Natural killer cell (primary cell): ENCODE data around the gene CALHM2. TPM values are rescaled to one million over a fixed set of nuclear protein-coding genes. Genes with fewer than 3 reads are reported as not detected.

Experiments used
- ATAC-seq, 3 donors: fragments of 150-1000 bp in 2 of 3; fragments of 200-7000 bp in 1 of 3; cut with Tn5 transposase; 1 replicate in 1 of 3; 2 replicates in 2 of 3; pipeline ENCODE4 v1.10.0; 2021; ENCODE audit warnings: mild to moderate bottlenecking in 2 of 3, moderate library complexity in 2 of 3
- DNase-seq, 2 donors: peaks; one replicate each; pipeline versions ENCODE4 v3.0.0 to v3.0.0-alpha.2; 2013 to 2021; ENCODE audit warnings: mixed read lengths in 1 of 2
- H3K27ac ChIP-seq: one replicate; pipeline ENCODE4 v1.5.1; 2013; ENCODE audit warnings: mild to moderate bottlenecking, low read length
- H3K27me3 ChIP-seq: one replicate; pipeline ENCODE4 v1.6.1; 2013; ENCODE audit warnings: low read length; ENCODE audit not compliant: control insufficient read depth, insufficient read depth
- H3K36me3 ChIP-seq: one replicate; pipeline ENCODE4 v1.6.1; 2013; ENCODE audit warnings: low read length; ENCODE audit not compliant: control insufficient read depth, insufficient read depth
- H3K4me1 ChIP-seq: one replicate; pipeline ENCODE4 v1.6.1; 2013; ENCODE audit warnings: low read length; ENCODE audit not compliant: control insufficient read depth, insufficient read depth
- H3K4me3 ChIP-seq: one replicate; pipeline ENCODE4 v1.5.1; 2013; ENCODE audit warnings: low read length
- H3K9me3 ChIP-seq: one replicate; pipeline ENCODE4 v1.6.1; 2013; ENCODE audit warnings: low read length; ENCODE audit not compliant: control insufficient read depth, insufficient read depth
- H3K27ac Mint-ChIP-seq, 2 donors: one replicate each; pipeline ENCODE4 v1.8.0; 2022; ENCODE audit warnings: mild to moderate bottlenecking in 2 of 2, mixed read lengths in 2 of 2, moderate library complexity in 1 of 2
- H3K27me3 Mint-ChIP-seq, 2 donors: one replicate each; pipeline ENCODE4 v1.8.0; 2022; ENCODE audit warnings: low read depth in 2 of 2, mixed read lengths in 2 of 2
- H3K36me3 Mint-ChIP-seq: one replicate; pipeline ENCODE4 v1.8.0; 2022; ENCODE audit warnings: mixed read lengths
- H3K4me1 Mint-ChIP-seq, 2 donors: one replicate each; pipeline ENCODE4 v1.8.0; 2022; ENCODE audit warnings: mixed read lengths in 2 of 2
- H3K4me3 Mint-ChIP-seq: one replicate; pipeline ENCODE4 v1.8.0; 2022; ENCODE audit warnings: mild to moderate bottlenecking, moderate library complexity, mixed read lengths
- H3K9me3 Mint-ChIP-seq, 2 donors: one replicate each; pipeline ENCODE4 v1.8.0; 2022; ENCODE audit warnings: mixed read lengths in 2 of 2
- WGBS: methylation state at CpG from one replicate; pipeline ENCODE4 v1.1.7; 2013; ENCODE audit warnings: missing lambda C conversion rate; ENCODE audit not compliant: insufficient coverage; 5-methylcytosine and 5-hydroxymethylcytosine counted together
- intact Hi-C: fragments of 100-400 bp; cut with micrococcal nuclease; formaldehyde crosslinking; loops from one replicate; pipeline ENCODE4 v1.14.2; 2022
- total RNA-seq, 4 donors: library from RNA; stranded (reverse); fragments of 120-200 nt in 1 of 4; gene quantifications; one replicate each; pipeline versions ENCODE4 v1.2.3 to v1.2.4, GENCODE V29; 2013 to 2022
- TF ChIP-seq, protein P1 (sequence below): fragments of 200-600 bp; IDR thresholded peaks from one replicate; pipeline ENCODE4 v1.8.0; 2022; ENCODE audit warnings: antibody characterized with exemption

The CALHM2 gene
- total RNA-seq, 3 donors from 2014 or later (not counting 1 experiment from before 2014, with no cell fraction given) = 26.6 to 55.2 (median 37.2) TPM

GRCh38 chr10:103469201-103469600 is 17.0 kb upstream of the CALHM2 start:
- DNase-seq = no peak
- Mint-ChIP-seq H3K36me3 (no peaks in the 10 kb centered on the region), H3K4me1 (peaks cover 45 to 51% of the 10 kb centered on the region in 2 donors), H3K27me3 (no peaks in the 10 kb centered on the region), H3K9me3 (no peaks in the 10 kb centered on the region), H3K4me3 (no peak overlapping the region), H3K27ac (peak overlapping the region; percentile 90 to 93)
- ATAC-seq = no peak
- no peak overlapping the region for H3K4me3 ChIP-seq
- H3K9me3 ChIP-seq = no peaks in the 10 kb centered on the region
- H3K27me3 ChIP-seq = no peaks in the 10 kb centered on the region
- TF ChIP-seq, protein P1, sequence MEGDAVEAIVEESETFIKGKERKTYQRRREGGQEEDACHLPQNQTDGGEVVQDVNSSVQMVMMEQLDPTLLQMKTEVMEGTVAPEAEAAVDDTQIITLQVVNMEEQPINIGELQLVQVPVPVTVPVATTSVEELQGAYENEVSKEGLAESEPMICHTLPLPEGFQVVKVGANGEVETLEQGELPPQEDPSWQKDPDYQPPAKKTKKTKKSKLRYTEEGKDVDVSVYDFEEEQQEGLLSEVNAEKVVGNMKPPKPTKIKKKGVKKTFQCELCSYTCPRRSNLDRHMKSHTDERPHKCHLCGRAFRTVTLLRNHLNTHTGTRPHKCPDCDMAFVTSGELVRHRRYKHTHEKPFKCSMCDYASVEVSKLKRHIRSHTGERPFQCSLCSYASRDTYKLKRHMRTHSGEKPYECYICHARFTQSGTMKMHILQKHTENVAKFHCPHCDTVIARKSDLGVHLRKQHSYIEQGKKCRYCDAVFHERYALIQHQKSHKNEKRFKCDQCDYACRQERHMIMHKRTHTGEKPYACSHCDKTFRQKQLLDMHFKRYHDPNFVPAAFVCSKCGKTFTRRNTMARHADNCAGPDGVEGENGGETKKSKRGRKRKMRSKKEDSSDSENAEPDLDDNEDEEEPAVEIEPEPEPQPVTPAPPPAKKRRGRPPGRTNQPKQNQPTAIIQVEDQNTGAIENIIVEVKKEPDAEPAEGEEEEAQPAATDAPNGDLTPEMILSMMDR = no peak
- intact Hi-C loops = no loop called here
- no peak overlapping the region for H3K27ac ChIP-seq
- 82% methylated on average over 5 of the region's 5 CpGs for WGBS
- peaks cover 57% of the 10 kb centered on the region for H3K4me1 ChIP-seq
- no peaks in the 10 kb centered on the region for H3K36me3 ChIP-seq

DNA sequence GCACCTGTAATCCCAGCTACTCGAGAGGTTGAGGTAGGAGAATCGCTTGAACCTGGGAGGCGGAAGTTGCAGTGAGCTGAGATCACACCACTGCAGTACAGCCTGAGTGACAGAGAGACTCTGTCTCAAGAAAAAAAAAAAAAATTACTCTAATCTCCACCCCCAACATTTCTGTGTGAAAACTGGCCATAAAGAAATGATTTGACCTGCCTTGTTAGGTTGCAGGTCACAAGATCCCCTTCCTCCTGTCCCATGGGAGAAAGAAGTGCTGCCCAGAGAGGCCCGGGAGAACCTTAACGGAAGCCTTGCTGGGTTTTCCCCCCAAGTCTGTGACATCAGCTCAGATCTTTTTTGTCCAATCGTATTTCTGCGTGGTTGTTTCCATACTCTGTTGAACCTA is 15.2 kb upstream of the CALHM2 start:
- DNase-seq = no peak
- no peaks in the 10 kb centered on the region for H3K36me3 Mint-ChIP-seq
- H3K9me3 Mint-ChIP-seq = no peaks in the 10 kb centered on the region
- ATAC-seq = no peak
- no peaks in the 10 kb centered on the region for H3K27me3 Mint-ChIP-seq
- H3K4me1 Mint-ChIP-seq = peaks cover 42 to 45% of the 10 kb centered on the region in 2 donors
- peak overlapping the region; percentile 23 to 36 for H3K27ac Mint-ChIP-seq
- Histone ChIP-seq H3K9me3 (no peaks in the 10 kb centered on the region), H3K4me3 (no peak overlapping the region), H3K4me1 (peaks cover 46% of the 10 kb centered on the region), H3K36me3 (no peaks in the 10 kb centered on the region), H3K27ac (peak overlapping the region; percentile 46), H3K27me3 (no peaks in the 10 kb centered on the region)
- 87% methylated on average over 7 of the region's 7 CpGs for WGBS
- no peak overlapping the region for H3K4me3 Mint-ChIP-seq
- intact Hi-C loops = no loop called here
- TF ChIP-seq, protein P1 = no peak

GRCh38 chr10:103466734-103467133 is 14.6 kb upstream of the CALHM2 start:
- no peaks in the 10 kb centered on the region for H3K27me3 Mint-ChIP-seq
- TF ChIP-seq, protein P1 = no peak
- DNase-seq (no peak), ATAC-seq (no peak)
- peaks cover 39% of the 10 kb centered on the region for H3K4me1 ChIP-seq
- peak overlapping the region; percentile 23 to 36 for H3K27ac Mint-ChIP-seq
- H3K27ac ChIP-seq = peak overlapping the region; percentile 46
- H3K27me3 ChIP-seq = no peaks in the 10 kb centered on the region
- H3K4me3 ChIP-seq = no peak overlapping the region
- WGBS = 85% methylated on average over 3 of the region's 3 CpGs
- intact Hi-C loops = no loop called here
- no peaks in the 10 kb centered on the region for H3K9me3 ChIP-seq
- H3K4me3 Mint-ChIP-seq = no peak overlapping the region
- H3K36me3 Mint-ChIP-seq = no peaks in the 10 kb centered on the region
- H3K4me1 Mint-ChIP-seq = peaks cover 35 to 38% of the 10 kb centered on the region in 2 donors
- H3K9me3 Mint-ChIP-seq = no peaks in the 10 kb centered on the region
- no peaks in the 10 kb centered on the region for H3K36me3 ChIP-seq

GRCh38 chr10:103465411-103466179 is 13.4 kb upstream of the CALHM2 start:
- Histone ChIP-seq H3K4me1 (peaks cover 28% of the 10 kb centered on the region), H3K27ac (no peak overlapping the region), H3K36me3 (no peaks in the 10 kb centered on the region), H3K9me3 (no peaks in the 10 kb centered on the region), H3K4me3 (no peak overlapping the region), H3K27me3 (no peaks in the 10 kb centered on the region)
- ATAC-seq (no peak), DNase-seq (no peak)
- TF ChIP-seq, protein P1 = no peak
- H3K27me3 Mint-ChIP-seq = no peaks in the 10 kb centered on the region
- peaks cover 26 to 27% of the 10 kb centered on the region in 2 donors for H3K4me1 Mint-ChIP-seq
- no peaks in the 10 kb centered on the region for H3K36me3 Mint-ChIP-seq
- 94% methylated on average over 12 of the region's 14 CpGs for WGBS
- H3K27ac Mint-ChIP-seq = no peak overlapping the region
- H3K4me3 Mint-ChIP-seq = no peak overlapping the region
- no peaks in the 10 kb centered on the region for H3K9me3 Mint-ChIP-seq
- intact Hi-C loops = no loop called here
